Activated CD4-positive, alpha-beta T cell treated with anti-CD3 and anti-CD28 coated beads, Interleukin-2, amount 50 U/mL, for 16 hours (primary cell): ENCODE measurements around the gene TMEM209.
"Not testable (repeated sequence)": the region's sequence is repeated elsewhere in the genome, so short reads cannot be mapped to it uniquely, and the experiment has no call there.

ENCODE experiments used
- DNase-seq: peaks from one replicate; pipeline ENCODE4 v3.0.0-alpha.2; 2020

The TMEM209 gene

DNA sequence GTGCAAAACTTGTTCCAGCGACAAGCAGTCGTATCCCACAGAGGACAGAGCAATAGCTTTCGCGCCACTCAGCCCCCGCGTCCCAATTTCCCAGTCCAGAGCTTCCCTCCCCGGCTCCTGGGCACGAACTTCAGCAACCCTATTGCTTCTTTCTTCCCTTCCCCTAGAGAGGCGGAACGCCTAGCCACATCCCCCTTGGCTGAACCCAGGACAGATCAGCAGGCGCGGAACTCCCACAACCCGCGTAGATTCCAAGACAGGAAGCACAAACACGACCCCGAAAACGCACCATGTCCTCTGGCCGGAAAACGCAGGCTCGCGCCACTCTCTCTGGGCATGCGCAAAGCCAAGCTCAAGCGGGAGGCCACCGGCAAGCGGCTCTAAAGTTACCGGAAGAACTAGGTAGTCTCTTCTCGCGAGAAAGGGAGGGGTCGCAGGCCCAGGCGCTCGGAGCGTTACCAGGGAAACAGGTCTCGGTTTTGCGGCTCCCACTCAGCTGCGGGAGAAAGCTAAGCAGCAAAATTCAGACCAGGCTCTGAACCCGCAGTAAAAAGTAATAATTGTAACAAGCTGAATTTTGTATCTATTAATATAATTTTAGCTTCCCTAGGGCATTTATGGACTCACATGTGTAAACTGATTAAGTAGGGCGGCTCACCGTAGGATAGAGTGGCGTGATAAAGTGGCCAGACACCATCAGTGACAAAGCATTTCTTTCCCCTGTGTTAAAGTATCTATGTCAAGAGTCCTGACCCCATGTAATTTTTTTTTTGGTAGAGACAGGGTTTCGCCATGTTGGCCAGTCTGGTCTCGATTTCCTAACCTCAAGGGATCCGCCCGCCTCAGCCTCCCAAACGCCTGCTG, at the start of gene TMEM209:
TSS of gene TMEM209 (minus strand) at position 323 of the 864 bp plus-strand sequence. CDS start at position 292, 31 bp downstream.
- DNase-seq = peak; percentile 98

DNA sequence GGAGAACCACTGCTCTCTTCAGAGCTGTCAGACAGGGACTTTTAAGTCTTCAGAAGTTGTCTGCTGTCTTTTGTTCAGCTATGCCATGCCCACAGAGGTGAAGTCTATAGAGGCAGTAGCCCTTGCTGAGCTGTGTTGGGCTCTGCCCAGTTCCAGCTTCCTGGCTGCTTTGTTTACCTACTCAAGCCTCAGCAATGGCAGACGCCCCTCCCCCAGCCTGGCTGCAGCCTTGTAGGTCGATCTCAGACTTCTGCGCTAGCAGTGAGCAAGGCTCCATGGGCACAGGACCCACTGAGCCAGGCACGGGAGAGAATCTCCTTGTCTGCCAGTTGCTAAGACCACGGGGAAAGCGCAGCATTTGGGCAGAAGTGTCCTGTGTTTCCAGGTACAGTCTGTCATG, 49.3 kb upstream of the TMEM209 start:
- no peak for DNase-seq

DNA sequence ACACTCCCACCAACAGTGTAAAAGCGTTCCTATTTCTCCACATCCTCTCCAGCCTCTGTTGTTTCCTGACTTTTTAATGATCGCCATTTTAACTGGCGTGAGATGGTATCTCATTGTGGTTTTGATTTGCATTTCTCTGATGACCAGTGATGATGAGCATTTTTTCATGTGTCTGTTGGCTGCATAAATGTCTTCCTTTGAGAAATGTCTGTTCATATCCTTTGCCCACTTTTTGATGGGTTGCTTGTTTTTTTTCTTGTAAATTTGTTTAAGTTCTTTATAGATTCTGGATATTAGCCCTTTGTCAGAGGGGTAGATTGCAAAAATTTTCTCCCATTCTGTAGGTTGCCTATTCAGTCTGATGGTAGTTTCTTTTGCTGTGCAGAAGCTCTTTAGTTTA, 44.4 kb upstream of the TMEM209 start:
- DNase-seq = not testable (repeated sequence)

DNA sequence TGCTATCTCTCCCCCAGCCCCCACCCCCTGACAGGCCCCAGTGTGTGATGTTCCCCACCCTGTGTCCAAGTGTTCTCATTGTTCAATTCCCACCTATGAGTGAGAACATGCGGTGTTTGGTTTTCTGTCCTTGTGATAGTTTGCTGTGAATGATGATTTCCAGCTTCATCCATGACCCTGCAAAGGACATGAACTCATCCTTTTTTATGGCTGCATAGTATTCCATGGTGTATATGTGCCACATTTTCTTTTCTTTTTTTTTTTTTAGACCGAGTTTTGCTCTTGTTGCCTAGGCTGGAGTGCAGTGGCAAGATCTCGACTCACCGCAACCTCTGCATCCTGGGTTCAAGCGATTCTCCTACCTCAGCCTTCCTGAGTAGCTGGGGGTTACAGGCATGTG, 43.6 kb upstream of the TMEM209 start:
- not testable (repeated sequence) for DNase-seq

DNA sequence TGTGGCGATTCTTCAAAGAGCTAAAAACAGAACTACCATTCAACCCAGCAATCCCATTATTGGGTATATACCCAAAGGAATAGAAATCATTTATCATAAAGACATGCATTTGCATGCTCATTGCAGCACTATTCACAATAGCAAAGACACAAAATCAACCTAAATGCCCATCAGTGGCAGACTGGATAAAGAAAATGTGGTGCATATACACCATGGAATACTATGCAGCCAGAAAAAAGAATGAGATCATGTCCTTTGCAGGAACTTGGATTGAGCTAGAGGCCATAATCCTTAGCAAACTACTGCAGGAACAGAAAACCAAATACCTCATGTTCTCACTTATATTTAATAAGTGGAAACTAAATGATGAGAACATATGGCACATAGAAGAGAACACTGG, 41.3 kb upstream of the TMEM209 start:
- DNase-seq = not testable (repeated sequence)

DNA sequence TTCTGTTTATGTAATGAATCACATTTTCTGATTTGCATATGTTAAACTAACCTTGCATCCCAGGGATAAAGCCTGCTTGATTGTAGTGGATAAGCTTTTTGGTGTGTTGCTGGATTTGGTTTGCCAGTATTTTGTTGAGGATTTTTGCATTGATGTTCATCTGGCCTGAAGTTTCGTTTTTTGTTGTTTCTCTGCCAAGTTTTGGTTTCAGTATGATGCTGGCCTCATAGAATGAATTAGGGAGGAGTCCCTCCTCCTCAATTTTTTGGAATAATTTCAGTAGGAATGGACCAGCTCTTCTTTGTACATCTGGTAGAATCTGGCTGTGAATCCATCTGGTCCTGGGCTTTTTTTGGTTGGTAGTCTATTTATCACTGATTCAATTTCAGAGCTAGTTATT, 38.3 kb upstream of the TMEM209 start:
- peak; percentile 17 for DNase-seq

DNA sequence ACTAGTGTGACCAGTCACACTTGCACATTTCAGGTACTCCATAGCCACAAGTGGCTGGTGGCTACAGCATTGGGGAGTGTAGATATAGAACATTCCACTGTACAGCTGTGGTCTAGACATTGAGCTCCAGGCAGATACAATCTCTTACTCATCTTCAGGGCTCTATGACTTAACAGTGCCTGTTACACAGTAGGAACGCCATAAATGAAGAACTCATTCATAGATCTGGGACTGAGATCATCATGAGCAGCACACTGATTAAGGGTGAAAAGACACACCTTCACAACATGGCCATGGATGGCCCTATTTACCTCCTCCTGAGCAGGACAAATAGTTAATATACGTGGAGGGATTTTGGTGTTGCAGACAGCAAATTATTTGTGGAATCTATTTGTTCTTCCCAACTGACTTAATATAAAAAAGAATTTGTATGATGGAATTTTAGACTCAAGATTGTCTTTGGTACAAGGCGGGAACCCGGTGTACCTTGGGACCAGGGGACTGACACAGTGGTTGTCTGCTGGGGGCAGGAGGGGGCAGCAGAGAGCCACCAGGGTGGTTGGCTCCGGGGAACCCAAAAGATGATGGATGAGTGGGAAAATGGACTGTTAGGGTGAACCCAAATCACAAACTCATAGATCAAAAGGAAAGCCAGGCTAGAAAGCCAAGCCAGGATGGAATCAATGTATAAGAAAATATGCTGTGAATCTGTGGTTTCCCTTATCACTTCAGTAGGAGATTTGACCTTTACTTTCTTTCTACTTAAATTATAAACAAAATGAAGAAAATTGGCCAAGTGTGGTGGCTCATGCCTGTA, 37.2 kb upstream of the TMEM209 start:
- DNase-seq = peak; percentile 49

DNA sequence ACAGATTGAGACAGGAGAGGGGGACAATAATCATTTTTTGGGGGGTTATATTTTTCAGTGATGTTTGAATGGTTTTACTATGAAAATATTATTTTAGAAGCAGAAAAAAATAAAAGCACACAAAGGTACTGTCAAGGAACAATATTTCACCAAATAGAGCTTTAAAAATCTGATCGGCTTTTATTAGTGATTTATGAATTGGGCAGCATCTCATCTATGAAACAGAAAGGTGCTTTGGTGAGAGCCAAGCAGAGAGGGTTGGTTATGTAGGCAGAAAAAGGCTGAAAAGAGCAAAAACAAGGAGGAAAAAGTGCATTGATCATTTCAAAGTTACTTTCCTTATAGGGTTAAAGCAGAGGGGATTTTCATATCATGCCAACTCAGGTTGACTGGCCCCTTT, 35.0 kb upstream of the TMEM209 start:
- no peak for DNase-seq

DNA sequence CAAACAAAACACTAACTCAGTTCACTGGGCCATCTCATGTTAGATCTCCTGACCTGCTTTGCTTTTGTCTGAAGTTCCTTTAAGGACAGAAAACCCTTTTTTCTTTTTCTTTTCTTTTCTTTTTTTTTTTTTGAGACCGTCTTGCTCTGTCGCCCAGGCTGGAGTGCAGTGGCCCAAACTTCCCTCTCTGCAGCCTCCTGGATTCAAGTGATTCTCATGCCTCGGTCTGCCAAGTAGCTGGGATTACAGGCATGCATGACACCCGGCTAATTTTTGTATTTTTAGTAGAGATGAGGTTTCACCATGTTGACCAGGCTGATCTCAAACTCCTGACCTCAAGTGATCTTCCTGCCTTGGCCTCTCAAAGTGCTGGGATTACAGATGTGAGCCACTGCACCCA, 31.2 kb upstream of the TMEM209 start:
- not testable (repeated sequence) for DNase-seq

DNA sequence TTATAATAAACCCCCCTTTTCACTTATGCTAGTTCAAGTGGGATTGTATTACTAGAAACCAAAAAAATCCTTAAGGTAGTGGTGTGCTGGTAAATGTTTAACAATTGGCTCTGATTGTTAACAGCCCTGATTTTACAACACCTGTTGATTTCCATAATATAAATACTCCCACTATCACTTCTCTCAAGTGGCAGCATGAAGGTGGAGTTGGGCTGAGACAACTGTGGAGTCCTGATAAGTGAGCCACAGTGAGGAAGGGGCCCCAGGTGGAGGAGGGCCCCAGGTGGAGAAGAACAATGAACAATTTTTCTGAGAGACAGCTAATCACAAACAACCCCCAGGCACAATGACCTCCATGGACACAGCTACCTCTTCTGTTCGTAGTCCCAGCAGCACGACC, 28.9 kb upstream of the TMEM209 start:
- DNase-seq = no peak

DNA sequence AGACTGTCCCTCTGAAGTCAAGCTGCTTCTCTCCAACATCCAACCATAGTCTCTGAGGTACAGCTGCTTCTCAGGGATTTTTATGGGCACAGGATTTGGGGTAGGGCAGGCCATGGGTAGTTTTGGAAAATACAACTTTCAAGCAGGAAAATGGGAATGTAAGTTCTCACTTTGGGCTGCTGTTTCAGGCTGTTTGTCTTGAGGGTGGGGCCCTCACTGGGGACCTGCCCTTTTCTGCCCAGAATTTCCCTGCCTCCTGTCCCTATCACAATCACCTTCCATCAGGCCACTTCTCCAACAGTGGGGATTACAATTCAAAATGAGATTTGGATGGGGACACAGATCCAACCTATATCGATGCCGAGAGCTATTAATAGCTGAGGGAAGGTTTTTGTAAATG, 27.0 kb upstream of the TMEM209 start:
- no peak for DNase-seq

DNA sequence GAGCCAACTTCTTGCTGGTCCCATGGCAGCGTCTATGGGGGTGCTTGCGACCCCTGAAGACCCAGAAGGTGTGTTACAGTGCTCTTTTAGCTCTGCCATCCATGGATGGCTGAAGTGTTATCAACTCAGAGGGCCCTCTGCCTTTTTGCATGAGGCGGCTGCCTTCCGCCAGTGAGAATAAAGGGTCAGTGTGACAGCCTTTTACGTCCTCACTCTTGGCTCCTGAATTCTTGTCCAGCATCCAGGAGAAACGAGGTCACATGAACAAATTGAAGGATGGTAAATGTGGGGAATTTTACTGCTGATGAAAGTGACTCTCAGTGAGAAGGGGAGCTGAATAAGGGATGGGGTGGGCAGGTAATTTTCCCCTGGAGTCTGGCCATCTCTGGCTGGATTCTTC, 26.6 kb upstream of the TMEM209 start:
- DNase-seq = no peak

DNA sequence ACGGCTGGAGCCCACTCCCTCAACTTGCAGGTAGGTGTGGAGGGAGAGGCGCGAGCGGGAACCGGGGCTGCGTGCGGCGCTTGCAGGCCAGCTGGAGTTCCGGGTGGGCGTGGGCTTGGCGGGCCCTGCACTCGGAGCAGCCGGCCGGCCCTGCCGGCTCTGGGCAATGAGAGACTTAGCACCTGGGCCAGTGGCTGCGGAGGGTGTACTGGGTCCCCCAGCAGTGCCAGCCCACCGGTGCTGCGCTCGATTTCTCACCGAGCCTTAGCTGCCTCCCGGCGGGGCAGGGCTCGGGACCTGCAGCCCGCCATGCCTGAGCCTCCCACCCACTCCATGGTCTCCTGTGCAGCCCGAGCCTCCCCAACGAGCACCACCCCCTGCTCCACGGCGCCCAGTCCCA, 24.8 kb upstream of the TMEM209 start:
- not testable (repeated sequence) for DNase-seq

DNA sequence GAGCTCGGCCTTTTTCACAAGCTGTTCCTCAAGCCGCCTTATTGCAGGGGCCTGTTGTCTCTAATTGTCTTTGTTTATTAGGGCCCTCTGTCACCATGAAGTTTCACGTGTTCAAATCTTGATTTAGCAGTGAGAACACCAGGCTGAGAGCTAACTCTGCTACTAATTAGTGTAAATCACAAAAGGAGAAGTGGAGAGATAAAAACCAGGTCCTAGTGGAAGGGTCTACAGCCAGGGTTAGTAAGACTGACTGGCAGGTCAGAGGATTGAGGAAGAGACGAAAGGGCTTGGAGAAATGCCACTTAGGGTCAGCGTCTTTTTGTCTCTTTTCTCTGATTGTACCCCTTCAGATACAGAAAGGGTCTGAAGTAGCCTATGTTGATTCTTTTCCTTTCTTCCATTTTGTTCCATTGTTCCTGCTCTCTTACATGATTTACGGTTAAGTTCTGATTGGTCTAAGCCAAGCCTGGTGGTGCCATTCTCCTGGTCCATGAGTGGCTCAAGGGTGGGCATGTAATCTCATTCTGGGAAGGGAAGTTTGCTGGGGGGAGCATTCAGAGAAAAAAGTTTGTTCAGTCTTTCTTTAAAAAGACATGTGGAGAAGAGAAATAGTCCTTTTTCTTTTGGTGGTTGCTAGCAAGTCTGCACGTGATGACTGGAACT, 23.8 kb upstream of the TMEM209 start:
- DNase-seq = no peak

DNA sequence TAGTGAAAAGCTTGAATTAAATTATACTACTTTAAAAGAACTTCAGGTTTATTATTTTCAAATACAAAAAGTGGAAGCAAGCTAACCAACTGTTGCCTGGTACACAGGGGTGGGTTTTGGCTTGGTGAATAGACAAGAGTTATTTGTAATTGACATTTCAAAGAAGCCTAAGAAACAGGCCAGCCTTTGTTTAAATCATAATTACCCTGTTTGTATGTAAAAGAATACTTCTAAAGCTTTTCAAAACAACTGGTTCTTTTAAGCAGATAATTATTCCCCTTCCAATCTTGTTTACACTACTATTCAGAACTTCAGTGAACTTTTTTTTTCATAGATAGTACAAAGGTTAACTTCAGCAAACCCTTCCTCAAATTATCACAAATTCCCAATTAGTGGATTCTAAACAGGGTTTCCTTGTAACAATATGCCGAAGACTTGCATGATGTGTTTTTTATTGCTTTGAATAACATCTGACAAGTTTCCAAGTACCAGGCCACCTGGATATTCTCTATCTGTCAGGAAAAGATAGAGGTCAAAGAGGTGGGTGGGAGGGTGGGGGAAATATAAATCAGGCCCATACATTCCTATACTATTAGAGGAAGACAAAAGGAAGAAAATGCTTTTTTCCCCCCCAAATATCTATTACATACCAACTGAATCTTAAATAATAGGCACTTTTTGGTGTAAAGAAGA, 22.8 kb upstream of the TMEM209 start:
- DNase-seq = no peak

DNA sequence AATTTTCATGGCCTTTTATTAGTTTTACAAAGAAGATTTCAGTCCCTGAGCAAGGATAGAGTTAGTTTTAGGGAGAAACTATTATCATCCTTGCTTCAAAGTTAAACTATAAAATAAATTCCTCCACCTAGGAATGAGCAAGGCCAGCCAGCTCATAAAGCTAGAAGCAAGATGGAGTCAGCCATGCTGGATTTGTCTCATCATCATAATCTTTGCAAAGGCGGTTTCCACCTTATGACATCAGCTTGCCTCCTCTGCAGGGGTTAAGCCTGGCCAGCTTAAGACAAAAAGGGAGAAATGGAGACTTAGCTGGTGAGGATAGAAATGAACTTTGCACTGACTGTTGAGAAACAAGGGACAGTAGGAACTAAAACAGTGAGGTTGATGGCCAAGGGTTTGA, 21.1 kb upstream of the TMEM209 start:
- no peak for DNase-seq

DNA sequence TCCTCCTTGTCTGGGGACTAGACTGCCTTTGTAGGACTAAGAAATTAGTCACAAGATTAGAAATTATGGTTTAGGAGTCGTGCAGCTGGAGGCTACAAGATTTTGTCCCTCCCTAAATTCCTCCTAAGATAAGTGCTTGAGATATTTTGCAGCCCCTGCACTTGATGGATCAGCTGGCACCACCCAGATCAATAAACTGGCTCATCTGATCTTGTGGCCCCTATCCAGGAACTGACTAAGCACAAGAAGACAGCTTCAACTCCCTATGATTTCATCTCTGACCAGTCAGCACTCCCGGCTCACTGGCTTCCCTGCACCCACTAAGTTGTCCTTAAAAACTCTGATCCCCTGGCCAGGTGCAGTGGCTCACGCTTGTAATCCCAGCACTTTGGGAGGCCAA, 19.7 kb upstream of the TMEM209 start:
- DNase-seq = not testable (repeated sequence)

DNA sequence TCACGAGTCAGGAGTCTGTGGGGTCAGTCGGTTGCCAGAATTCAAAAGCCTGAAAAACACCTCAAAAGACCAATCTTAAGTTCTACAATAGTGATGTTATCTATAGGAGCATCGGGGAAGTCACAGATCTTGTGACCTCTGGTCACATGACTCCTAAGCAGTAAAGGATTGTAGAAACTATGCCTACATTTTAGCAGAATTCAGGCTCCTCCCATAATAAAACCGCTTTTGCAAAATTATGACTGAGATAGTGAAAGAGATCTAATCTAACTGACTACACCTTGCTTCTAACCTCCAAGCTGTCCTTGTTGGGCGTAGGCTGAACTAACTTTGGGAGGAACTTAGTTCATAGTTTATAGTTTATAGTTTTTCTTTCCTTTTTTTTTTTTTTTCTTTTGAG, 19.0 kb upstream of the TMEM209 start:
- no peak for DNase-seq

DNA sequence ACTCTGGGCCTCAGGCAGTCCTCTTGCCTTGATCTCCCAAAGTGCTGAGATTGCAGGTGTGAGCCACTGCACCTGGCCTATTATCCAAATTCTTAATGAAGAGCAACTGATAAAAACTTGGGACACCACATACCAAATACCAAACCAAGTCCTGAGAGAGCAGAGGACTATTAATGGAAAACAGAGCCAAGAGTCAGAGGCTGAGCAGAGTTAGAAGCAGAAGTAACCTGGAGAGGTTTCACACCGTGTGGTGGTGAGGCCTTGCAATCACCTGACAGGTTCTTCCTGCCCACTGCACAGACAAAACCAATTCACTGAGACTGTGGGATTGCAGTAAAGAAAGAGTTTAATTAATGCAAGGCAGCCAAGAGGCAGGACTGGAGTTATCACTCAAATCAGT, 18.4 kb upstream of the TMEM209 start:
- DNase-seq = no peak

DNA sequence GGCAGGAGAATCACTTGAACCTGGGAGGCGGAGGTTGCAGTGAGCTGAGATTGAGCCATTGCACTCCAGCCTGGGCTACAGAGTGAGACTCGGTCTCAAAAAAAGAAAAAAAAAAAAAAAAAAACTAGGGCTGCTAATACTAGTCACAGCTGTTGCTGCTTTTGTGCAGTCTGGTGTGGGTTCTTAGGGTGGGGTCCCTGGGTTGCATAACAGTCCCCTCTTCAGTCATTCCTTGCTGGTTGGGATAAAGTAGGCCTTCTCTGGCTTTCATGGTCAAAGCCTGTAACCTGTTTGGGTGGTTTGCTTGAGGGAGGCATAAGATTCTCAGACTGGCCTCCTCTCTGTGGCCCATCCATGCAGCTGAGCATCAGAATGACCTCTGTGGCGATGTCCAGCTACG, 16.5 kb upstream of the TMEM209 start:
- no peak for DNase-seq

DNA sequence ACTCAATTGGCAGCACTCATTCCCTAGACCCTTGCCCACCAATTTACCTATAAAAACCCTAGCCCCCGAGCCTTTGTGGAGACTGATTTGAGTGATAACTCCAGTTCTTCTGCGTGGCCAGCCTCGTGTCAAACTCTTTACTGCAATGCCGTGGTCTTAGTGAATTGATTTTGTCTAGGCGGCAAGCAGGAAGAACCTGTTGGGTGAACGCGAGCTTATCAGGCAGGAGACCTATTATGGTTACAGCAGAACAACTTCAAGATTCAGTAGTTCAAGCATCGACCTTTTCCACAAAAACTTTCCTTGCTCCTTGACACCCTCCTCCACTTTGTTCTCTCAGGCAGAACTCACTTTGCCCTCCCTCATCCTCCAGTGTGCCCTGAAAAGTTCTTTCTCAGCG, 14.7 kb upstream of the TMEM209 start:
- no peak for DNase-seq

DNA sequence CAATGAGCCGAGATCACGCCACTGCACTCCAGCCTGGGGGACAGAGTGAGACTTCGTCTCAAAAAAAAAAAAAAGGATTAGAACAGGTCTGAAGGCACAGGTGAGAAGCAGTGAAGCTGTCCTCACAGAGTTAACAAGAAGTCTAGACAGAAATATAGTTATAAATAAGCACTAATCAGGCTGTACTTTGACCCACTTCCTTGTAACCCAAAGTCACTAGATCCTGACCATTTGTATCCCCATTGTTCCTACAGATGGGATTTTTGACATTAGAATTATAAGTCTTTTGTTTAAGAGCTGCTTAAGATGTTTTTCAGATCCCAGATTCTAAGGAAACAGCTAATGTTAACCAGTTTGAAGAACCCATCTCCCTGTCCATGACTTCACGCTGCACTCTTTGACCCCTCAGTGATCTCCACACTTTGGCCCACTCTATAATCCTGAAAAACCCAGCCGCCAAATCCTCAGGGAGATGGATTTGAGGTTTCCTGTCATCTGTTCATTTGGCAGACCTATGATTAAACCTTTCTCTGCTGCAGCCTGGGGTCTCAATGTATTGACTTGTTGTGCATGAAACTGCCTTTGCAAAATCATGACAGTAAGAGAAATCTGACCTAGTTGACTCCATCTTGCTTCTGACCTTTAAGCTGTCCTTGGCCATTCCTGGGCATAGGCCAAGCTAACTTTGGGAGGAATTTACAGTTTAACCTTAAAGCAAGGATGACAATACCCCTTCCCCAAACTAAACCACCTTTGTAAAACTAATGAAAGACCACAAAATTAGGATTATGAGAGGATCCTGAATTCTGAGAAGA, 13.8 kb upstream of the TMEM209 start:
- DNase-seq = no peak
